Astrocyte (in vitro differentiated cells and primary cell): ENCODE results near the gene PITPNM3. TPM values are rescaled to one million over a fixed set of nuclear protein-coding genes. Genes with fewer than 3 reads are reported as not detected.
"Not testable (repeated sequence)": the region's sequence is repeated elsewhere in the genome, so short reads cannot be mapped to it uniquely, and the experiment has no call there.

Source experiments
- DNase-seq: peaks from one replicate; pipeline ENCODE4 v3.0.0-alpha.2; 2010; ENCODE audit warnings: low read depth
- FAIRE-seq: peaks from 2 replicates; lab custom pipeline; 2011; peaks lifted over from hg19 to GRCh38; lab: Jason Lieb, UNC
- H2AFZ ChIP-seq: 2 replicates; pipeline ENCODE4 v1.6.0; 2012; ENCODE audit warnings: low read depth, low read length, inconsistent platforms
- H3K27ac ChIP-seq: 2 replicates; pipeline ENCODE4 v1.5.1; 2011; ENCODE audit warnings: low read depth, low read length, inconsistent platforms
- H3K27me3 ChIP-seq: 2 replicates; pipeline ENCODE4 v1.6.0; 2011; ENCODE audit warnings: low read length, inconsistent platforms; ENCODE audit not compliant: insufficient read depth
- H3K36me3 ChIP-seq: 2 replicates; pipeline ENCODE4 v1.5.1; 2011; ENCODE audit warnings: low read length, inconsistent platforms; ENCODE audit not compliant: insufficient read depth
- H3K4me1 ChIP-seq: 2 replicates; pipeline ENCODE4 v1.5.1; 2011; ENCODE audit warnings: low read length, inconsistent platforms; ENCODE audit not compliant: insufficient read depth
- H3K4me2 ChIP-seq: 2 replicates; pipeline ENCODE4 v1.6.0; 2012; ENCODE audit warnings: low read length, inconsistent platforms
- H3K4me3 ChIP-seq: 2 replicates; pipeline ENCODE4 v1.5.1; 2011; ENCODE audit warnings: low read depth, mild to moderate bottlenecking, low read length, inconsistent platforms; ENCODE audit not compliant: insufficient read depth
- H3K79me2 ChIP-seq: 2 replicates; pipeline ENCODE4 v1.6.0; 2012; ENCODE audit warnings: mild to moderate bottlenecking, low read length, inconsistent platforms; ENCODE audit not compliant: insufficient read depth
- H3K9ac ChIP-seq: 2 replicates; pipeline ENCODE4 v1.6.0; 2012; ENCODE audit warnings: mild to moderate bottlenecking, low read length, inconsistent platforms
- H3K9me3 ChIP-seq: 2 replicates; pipeline ENCODE4 v1.5.1; 2012; ENCODE audit warnings: low read depth, mild to moderate bottlenecking, low read length, inconsistent platforms; ENCODE audit not compliant: insufficient read depth
- H4K20me1 ChIP-seq: 2 replicates; pipeline ENCODE4 v1.6.0; 2012; ENCODE audit warnings: low read length, inconsistent platforms; ENCODE audit not compliant: insufficient read depth
- H3K27ac Mint-ChIP-seq: one replicate; pipeline ENCODE4 v1.8.0; 2021; ENCODE audit warnings: mild to moderate bottlenecking, mixed read lengths; ENCODE audit not compliant: unreplicated experiment
- H3K27me3 Mint-ChIP-seq: one replicate; pipeline ENCODE4 v1.8.0; 2021; ENCODE audit warnings: low read depth, mixed read lengths; ENCODE audit not compliant: unreplicated experiment
- H3K36me3 Mint-ChIP-seq: one replicate; pipeline ENCODE4 v1.8.0; 2021; ENCODE audit warnings: low read depth, mixed read lengths; ENCODE audit not compliant: unreplicated experiment
- H3K4me1 Mint-ChIP-seq: one replicate; pipeline ENCODE4 v1.8.0; 2021; ENCODE audit warnings: low read depth, mixed read lengths; ENCODE audit not compliant: unreplicated experiment
- H3K4me3 Mint-ChIP-seq: one replicate; pipeline ENCODE4 v1.8.0; 2021; ENCODE audit warnings: mild to moderate bottlenecking, moderate library complexity, mixed read lengths; ENCODE audit not compliant: unreplicated experiment
- H3K9me3 Mint-ChIP-seq: one replicate; pipeline ENCODE4 v1.8.0; 2021; ENCODE audit warnings: mild to moderate bottlenecking, mixed read lengths; ENCODE audit not compliant: unreplicated experiment
- EZH2 ChIP-seq: IDR thresholded peaks from 2 replicates; pipeline ENCODE4 v1.6.1; 2012; ENCODE audit warnings: mild to moderate bottlenecking, low read length, inconsistent platforms; ENCODE audit not compliant: insufficient read depth
- total RNA-seq: library from RNA; stranded (reverse); gene quantifications from 2 replicates; pipeline ENCODE4 v1.2.1, GENCODE V29; 2021
- TF ChIP-seq, protein P1 (sequence below): IDR thresholded peaks from 2 replicates; pipeline ENCODE4 v1.5.1; 2011; ENCODE audit warnings: low read depth, mild to moderate bottlenecking, inconsistent platforms, low read length, moderate library complexity; ENCODE audit not compliant: insufficient read depth

Gene PITPNM3
- total RNA-seq, 1 donor from 2014 or later: 1.3 TPM

DNA sequence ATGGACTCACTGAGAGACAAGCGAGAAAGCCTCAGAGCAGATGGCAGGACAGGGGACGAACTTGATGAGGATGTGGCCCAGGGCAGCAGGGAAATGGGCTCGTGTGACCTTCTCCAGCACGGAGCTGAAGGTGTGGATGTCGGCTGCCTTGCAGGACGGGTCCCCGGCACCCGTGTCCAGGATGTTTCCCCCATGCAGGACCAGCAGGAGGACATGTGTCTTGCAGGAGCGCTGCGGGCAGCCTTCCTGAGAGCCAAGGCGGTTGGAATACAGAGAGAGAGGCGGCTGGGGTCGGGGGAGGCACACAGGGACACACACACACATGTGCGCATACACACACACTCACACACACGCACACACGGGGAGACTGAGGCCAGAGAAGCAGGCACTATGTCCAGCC lies 72.8 kb downstream of the PITPNM3 start:
- H3K4me3 Mint-ChIP-seq: no peak overlapping the region
- Histone ChIP-seq H3K27ac (no peak overlapping the region), H3K4me2 (no peak overlapping the region), H4K20me1 (no peaks in the 10 kb centered on the region), H3K4me1 (no peaks in the 10 kb centered on the region), H2AFZ (no peak overlapping the region), H3K9ac (no peak overlapping the region), H3K27me3 (peaks cover 8% of the 10 kb centered on the region), H3K36me3 (no peaks in the 10 kb centered on the region), H3K9me3 (no peaks in the 10 kb centered on the region), H3K4me3 (no peak overlapping the region), H3K79me2 (no peaks in the 10 kb centered on the region)
- no peak overlapping the region for H3K27ac Mint-ChIP-seq
- H3K27me3 Mint-ChIP-seq: peaks cover 69% of the 10 kb centered on the region
- H3K36me3 Mint-ChIP-seq: peaks cover 7% of the 10 kb centered on the region
- TF ChIP-seq EZH2: no peak
- TF ChIP-seq, protein P1, sequence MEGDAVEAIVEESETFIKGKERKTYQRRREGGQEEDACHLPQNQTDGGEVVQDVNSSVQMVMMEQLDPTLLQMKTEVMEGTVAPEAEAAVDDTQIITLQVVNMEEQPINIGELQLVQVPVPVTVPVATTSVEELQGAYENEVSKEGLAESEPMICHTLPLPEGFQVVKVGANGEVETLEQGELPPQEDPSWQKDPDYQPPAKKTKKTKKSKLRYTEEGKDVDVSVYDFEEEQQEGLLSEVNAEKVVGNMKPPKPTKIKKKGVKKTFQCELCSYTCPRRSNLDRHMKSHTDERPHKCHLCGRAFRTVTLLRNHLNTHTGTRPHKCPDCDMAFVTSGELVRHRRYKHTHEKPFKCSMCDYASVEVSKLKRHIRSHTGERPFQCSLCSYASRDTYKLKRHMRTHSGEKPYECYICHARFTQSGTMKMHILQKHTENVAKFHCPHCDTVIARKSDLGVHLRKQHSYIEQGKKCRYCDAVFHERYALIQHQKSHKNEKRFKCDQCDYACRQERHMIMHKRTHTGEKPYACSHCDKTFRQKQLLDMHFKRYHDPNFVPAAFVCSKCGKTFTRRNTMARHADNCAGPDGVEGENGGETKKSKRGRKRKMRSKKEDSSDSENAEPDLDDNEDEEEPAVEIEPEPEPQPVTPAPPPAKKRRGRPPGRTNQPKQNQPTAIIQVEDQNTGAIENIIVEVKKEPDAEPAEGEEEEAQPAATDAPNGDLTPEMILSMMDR: no peak
- FAIRE-seq (no peak), DNase-seq (no peak)
- peaks cover 7% of the 10 kb centered on the region for H3K4me1 Mint-ChIP-seq
- H3K9me3 Mint-ChIP-seq: no peaks in the 10 kb centered on the region

DNA sequence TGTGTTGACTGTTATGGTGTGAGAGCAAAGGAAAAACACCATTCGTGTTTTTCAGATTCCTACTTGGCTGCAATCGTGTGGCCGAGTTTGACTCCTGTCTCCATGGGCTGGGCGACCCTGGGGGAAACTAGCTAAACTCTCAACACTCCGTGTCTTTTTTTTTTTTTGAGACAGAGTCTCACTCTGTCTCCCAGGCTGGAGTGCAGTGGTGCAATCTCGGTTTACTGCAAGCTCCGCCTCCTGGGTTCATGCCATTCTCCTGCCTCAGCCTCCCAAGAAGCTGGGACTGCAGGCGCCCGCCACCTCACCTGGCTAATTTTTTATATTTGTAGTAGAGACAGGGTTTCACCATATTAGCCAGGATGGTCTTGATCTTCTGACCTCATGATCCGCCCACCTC lies 73.6 kb downstream of the PITPNM3 start:
- not testable (repeated sequence) for H3K4me2 ChIP-seq, H3K27ac Mint-ChIP-seq, H3K9ac ChIP-seq, DNase-seq, FAIRE-seq, H3K9me3 ChIP-seq, H3K4me3 ChIP-seq, H3K9me3 Mint-ChIP-seq, H3K36me3 ChIP-seq, H3K27ac ChIP-seq, H3K79me2 ChIP-seq, H3K27me3 ChIP-seq, H3K36me3 Mint-ChIP-seq, H3K4me1 Mint-ChIP-seq, H3K4me3 Mint-ChIP-seq, H2AFZ ChIP-seq, H3K4me1 ChIP-seq, H4K20me1 ChIP-seq
- peaks cover 72% of the 10 kb centered on the region for H3K27me3 Mint-ChIP-seq

DNA sequence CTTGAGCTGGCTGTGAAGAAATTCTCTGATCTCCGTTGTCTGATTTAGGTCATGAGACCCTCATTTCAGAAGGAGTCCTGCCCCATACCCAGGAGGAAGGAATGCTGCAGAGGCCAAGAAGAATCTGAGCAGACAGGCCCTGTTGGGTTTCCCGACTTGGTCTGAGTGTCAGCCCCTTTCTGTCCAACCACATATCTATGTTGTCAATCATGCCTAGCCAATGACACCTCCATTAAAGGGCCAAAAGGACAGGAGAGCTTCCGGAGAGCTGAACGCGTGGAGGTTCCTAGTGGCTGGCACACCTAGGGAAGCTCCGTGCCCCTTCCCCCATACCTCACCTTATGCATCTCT lies 74.3 kb downstream of the PITPNM3 start:
- H3K9me3 ChIP-seq: no peaks in the 10 kb centered on the region
- H3K4me3 ChIP-seq: no peak overlapping the region
- no peak for TF ChIP-seq EZH2
- TF ChIP-seq, protein P1: no peak

More for the DNA sequence above, 74.3 kb downstream of the PITPNM3 start:
- Histone ChIP-seq H3K79me2 (no peaks in the 10 kb centered on the region), H3K9ac (no peak overlapping the region), H2AFZ (no peak overlapping the region), H4K20me1 (no peaks in the 10 kb centered on the region), H3K27ac (no peak overlapping the region), H3K4me2 (no peak overlapping the region), H3K36me3 (no peaks in the 10 kb centered on the region), H3K27me3 (peaks cover 8% of the 10 kb centered on the region), H3K4me1 (no peaks in the 10 kb centered on the region)
- Mint-ChIP-seq H3K4me3 (no peak overlapping the region), H3K4me1 (peaks cover 1% of the 10 kb centered on the region), H3K27ac (peak overlapping the region; percentile 18), H3K9me3 (no peaks in the 10 kb centered on the region), H3K27me3 (peaks cover 76% of the 10 kb centered on the region), H3K36me3 (peaks cover 6% of the 10 kb centered on the region)
- no peak for DNase-seq
- FAIRE-seq: no peak
